HG03457 (cell line): ENCODE data around the gene LY6G6D.

Experiments used
- ATAC-seq: cut with Tn5 transposase; IDR thresholded peaks from one replicate; pipeline ENCODE4 v1.9.1; 2021; ENCODE audit warnings: moderate number of reproducible peaks; ENCODE audit not compliant: unreplicated experiment

The LY6G6D gene

GRCh38 chr6:31715022-31715958 lies at the start of gene LY6G6D:
LY6G6D (plus strand) TSS chr6:31715348; CDS start chr6:31715356, 8 bp downstream.
- no peak for ATAC-seq

GRCh38 chr6:31665501-31666336 lies 49.4 kb upstream of the LY6G6D start, which contains the start of gene CSNK2B:
CSNK2B (plus strand) TSS chr6:31666080; CDS start chr6:31666832, 752 bp downstream.
- peak; percentile 54 for ATAC-seq

- no peak for ATAC-seq
Measured at GRCh38 chr6:31666337-31666965, 48.7 kb upstream of the LY6G6D start.

- ATAC-seq = no peak
Measured at GRCh38 chr6:31669676-31670075, 45.5 kb upstream of the LY6G6D start, which contains the start of gene LY6G5B. LY6G5B (plus strand) TSS chr6:31669976; CDS start chr6:31670951, 975 bp downstream.

- no peak for ATAC-seq
Measured at GRCh38 chr6:31676322-31676903, 38.7 kb upstream of the LY6G6D start.

- ATAC-seq = no peak
Measured at GRCh38 chr6:31676904-31677303, 38.2 kb upstream of the LY6G6D start.

- no peak for ATAC-seq
Measured at GRCh38 chr6:31677955-31678354, 37.2 kb upstream of the LY6G6D start.

- no peak for ATAC-seq
Measured at GRCh38 chr6:31680226-31681134, 34.7 kb upstream of the LY6G6D start, which contains the start of gene LY6G5C. LY6G5C (minus strand) TSS chr6:31681067; CDS start chr6:31680373, 694 bp downstream.

- ATAC-seq = no peak
Measured at GRCh38 chr6:31681135-31681671, 33.9 kb upstream of the LY6G6D start.

GRCh38 chr6:31683591-31683990 lies 31.6 kb upstream of the LY6G6D start:
- no peak for ATAC-seq

GRCh38 chr6:31686483-31686882 lies 28.7 kb upstream of the LY6G6D start:
- no peak for ATAC-seq

GRCh38 chr6:31687321-31687720 lies 27.8 kb upstream of the LY6G6D start:
- ATAC-seq = no peak

GRCh38 chr6:31687860-31688693 lies 27.1 kb upstream of the LY6G6D start:
- no peak for ATAC-seq

GRCh38 chr6:31689249-31690110 lies 25.7 kb upstream of the LY6G6D start:
- ATAC-seq = no peak

- ATAC-seq = no peak
Measured at GRCh38 chr6:31690231-31691077, 24.7 kb upstream of the LY6G6D start.

- ATAC-seq = no peak
Measured at GRCh38 chr6:31691078-31691463, 24.1 kb upstream of the LY6G6D start.
